GM12891 (cell line): ENCODE data around the gene LDB2.

Experiments
- POLR2A ChIP-seq: IDR thresholded peaks from 2 replicates; pipeline ENCODE4 v1.6.1; 2011; ENCODE audit warnings: low read depth, low read length, control low read depth
- POLR2AphosphoS5 ChIP-seq: IDR thresholded peaks from 2 replicates; pipeline ENCODE4 v1.6.1; 2011; ENCODE audit warnings: low read depth, low read length, control low read depth
- SPI1 ChIP-seq: IDR thresholded peaks from 2 replicates; pipeline ENCODE4 v1.6.1; 2011; ENCODE audit warnings: low read depth, low read length, control low read depth
- TAF1 ChIP-seq: IDR thresholded peaks from 2 replicates; pipeline ENCODE4 v1.6.1; 2011; ENCODE audit warnings: low read depth, low read length, control low read depth

DNA sequence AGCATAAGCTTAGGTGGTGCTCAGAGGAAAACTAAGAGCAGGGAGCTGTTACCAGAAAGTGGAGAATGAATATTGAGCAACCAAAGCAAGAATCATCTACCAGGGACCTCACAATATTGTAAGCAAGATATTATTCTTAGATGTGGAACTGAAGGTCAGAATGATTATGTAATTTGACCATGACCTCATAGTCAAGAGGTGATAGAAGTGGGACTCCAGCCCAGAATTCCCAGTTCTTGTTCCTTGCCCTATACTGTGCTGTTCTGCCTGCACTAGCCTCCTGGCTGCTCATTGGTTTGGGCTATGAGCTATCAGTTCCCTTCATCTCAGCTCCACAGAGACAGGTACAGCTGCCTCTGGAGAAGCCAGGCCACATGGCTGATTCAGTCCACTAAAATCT, 229.4 kb downstream of the LDB2 start:
- TF ChIP-seq POLR2A: no peak
- TF ChIP-seq POLR2AphosphoS5: no peak
- no peak for TF ChIP-seq TAF1
- TF ChIP-seq SPI1: no peak
